Measurements from ENCODE around the gene IL10RB. TPM values are rescaled to one million over a fixed set of nuclear protein-coding genes. Genes with fewer than 3 reads are reported as not detected.
A peak's percentile ranks its signal among the peaks of the same experiment; 100 is the strongest.
"Not testable (repeated sequence)": the region's sequence is repeated elsewhere in the genome, so short reads cannot be mapped to it uniquely, and the experiment has no call there.

IL10RB gene
- total RNA-seq, 1 experiment from 2014 or later: 13.4 TPM

DNA sequence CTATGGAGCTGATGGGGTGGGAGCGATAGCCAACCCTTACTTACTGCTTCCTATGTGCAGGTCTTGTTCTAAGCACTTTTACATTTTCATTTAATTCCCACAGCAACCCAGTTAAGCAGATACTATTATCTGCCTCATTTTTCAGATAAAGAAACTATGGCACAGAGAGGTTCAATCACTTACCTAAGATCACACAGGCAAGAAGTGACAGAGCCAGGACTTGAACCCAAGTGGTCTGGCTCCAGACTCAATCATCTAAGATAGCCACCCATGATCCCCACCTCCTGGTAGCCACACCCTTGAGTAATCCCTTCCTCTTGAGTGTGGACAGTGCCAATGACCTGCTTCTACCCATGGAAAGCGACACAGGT, 35.5 kb downstream of the IL10RB start:
- no peak for DNase-seq (ENCODE audit: low spot score)

DNA sequence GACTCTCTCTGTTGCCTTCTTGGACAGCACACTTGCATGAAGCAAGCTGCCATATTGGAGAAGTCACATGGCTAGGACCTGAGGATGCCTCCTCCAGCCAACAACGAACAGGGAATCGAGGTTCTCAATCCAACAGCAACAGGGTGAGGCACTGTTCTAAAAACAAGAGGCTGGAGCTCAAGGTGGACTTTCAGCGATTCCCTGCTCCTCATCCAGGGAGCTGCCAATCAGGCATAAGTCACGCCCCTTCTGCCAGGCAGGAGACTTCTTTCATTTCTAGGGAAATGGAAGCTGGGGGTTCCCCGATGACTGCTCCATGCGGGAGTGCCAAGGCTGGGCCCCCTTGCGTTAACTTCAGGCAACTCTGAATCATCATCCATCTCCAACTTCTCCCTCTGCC, 35.9 kb downstream of the IL10RB start:
- no peak for DNase-seq (ENCODE audit: low spot score)

DNA sequence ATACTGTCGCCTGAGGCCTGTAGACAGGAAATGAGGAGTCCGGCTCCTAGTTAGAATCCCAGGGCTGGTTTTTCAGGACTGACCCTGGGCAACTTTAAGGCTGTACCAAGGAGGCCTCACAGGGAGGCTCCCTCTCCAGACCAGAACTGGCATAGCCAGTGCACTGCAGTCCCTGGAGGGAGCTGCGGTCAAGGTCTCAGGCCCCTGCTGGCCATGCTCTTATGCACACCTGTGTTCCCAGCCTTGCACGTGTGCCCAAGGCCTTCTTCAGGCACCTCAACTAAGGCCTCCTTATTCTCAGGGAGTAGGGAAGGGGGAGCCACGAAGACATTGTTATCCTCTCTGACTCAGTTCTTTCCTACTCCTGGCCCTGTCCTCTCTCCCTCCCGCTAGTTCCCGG, 36.6 kb downstream of the IL10RB start:
- DNase-seq (ENCODE audit: low spot score): no peak

DNA sequence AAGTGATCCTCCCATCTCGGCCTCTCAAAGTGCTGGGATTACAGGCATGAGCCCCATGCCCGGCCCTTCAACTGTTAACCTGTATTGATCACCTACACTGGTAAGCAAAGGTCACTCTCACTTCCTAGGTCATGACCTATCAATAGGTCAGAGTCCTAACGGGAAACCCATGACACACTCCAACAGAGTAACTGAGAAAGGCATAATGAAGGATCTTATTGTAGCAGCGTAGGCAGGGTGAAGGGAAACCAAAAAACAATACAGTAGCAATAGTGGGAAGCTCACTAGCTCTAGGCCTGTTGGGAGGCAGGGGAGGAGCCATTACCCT, 39.1 kb downstream of the IL10RB start:
- no peak for DNase-seq (ENCODE audit: low spot score)

DNA sequence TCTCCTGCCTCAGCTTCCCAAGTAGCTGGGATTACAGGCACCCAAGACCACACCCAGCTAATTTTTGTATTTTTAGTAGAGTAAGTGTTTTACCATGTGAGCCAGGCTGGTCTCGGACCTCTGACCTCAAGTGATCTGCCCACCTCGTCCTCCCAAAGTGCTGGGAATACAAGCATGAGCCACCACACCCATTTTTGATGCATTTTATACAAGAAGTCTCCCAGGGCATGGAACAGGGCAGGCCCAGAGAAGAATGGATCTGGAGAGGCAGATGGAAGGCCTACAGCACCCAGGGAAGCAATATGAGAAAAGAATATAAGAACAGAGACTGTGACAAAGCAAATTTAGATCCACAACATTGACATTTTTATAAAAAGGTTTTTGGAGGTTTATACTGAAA, 39.8 kb downstream of the IL10RB start:
- no peak for DNase-seq (ENCODE audit: low spot score)

DNA sequence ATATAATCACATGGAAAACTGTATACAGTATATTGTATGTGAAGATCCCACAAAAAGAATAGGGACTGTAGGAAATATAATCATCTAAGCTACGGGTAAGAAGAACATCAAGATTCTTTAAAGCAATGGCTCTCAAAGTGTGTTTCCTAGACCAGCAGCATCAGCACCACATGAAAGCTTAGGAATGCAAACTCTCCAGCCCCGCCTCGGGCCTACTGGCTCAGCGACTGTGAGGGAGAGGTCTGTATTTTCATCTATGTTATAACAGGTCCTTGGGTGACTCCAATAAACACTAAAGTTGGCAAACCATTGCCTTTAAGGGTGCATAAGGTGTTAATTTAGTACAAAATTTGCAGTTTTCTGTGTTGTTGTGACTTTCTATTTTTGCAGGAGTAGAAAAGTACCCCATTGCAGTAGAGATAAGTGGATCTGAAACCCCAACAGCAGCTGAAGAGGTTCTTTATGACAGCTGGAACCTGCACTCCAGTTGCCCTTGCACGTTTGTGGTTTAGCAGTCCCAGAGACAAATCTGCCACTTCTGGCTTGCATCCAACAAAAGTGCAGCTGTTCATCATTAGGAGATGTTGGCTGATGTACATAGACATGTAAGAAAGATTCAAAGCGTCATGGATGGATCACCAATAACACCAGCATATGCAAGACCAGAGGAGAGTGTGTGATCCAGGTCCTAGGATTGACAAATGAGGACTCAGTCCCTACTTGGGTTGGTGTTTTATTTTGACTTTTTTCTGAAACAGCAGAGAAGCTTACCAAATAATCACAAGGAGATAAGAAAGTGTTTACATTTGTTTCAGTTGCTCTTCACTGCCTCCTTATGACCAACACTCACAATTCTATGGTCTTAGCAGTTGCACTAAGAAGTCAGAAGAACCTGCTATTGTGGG, 42.7 kb downstream of the IL10RB start:
- DNase-seq (ENCODE audit: low spot score): no peak

DNA sequence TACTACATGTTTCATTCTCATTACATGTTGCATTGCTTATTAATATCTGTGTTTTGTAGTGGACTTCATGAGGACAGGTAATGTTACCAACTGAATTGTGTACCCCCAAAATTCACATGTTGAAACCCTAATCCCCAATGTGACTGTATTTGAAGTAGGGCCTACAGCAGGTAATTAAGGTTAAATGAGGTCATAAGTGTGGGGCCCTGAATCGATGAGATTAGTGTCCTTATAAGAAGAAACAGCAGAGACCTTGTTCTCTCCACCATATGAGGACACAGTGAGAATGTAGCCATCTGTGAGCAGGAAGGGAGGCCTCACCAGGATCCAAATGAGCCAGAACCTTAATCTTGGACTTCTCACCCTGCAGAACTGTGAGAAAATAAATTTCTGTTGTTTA, 43.6 kb downstream of the IL10RB start:
- DNase-seq (ENCODE audit: low spot score): no peak

DNA sequence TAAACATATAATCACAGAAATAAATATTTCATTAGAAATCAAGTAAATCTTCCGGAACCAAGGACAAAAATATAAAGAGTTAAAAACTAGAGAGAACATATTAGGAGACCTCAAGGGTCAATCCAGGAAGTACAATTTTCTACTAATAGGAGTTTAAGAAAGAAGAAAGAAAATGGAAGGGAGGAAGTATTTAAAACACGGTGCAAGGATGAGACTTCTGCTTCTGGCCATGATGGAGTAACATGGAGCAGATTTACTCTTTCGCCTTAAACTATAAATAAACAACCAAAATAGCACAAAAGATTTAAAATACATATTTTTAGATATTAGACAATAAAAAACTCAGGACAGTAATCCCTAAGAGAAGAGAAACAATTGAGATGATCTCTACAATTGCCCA, 46.0 kb downstream of the IL10RB start:
- no peak for DNase-seq (ENCODE audit: low spot score)

DNA sequence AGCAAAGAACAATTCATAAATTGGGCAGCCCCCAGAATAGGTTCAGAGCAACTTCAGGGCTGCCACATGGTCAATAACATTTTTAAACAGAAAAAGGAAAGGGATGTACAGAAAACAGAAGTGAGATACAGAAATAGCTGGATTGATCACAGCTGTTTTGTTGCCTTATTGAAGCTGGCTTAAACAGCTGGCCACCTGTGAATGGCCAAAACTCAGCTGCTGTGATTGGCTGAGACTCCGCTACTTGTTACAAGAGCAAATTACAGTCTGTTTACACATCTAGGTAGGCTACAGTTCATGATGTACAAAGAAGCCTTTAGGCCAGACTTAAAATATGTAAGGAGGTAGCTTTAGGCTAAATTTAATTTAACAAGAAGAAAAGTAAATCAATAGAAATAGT, 47.0 kb downstream of the IL10RB start:
- no peak for DNase-seq (ENCODE audit: low spot score)

DNA sequence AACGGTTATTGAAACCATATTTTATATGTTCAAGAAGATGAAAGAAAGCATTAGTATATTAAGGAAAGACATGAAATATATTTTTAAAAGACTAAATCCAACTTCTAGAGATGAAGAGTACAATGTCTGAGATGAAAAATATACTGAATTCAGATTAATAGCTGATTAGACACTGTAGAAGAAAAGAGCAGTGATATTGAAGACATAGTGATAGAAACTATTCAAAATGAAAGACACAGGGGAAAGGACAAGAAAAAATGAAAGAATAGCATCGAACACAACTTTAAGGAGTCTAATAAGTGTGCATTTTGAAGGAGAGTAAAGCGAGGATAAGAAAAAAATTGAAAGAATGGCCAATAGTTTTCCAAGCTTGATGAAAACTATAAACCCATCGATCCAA, 47.4 kb downstream of the IL10RB start:
- no peak for DNase-seq (ENCODE audit: low spot score)

DNA sequence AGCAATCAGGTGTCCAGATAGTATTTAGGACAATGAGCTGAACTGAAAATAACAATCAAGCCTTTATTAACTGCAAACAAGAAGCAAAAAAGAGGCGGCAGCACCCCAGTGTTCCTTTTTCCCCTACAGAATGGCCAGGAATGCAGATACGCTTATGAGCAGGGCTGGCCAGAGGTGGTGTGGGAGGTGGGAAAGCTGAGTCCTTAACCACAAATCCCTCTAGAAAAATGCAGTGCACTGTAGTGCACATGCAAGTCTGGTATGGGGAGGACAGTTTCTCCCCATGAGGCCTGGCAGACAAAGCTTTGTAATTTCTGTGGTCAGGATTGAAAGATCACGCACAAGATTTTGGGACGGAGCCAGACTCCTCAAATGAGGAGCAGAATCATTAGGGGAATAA, 47.9 kb downstream of the IL10RB start:
- no peak for DNase-seq (ENCODE audit: low spot score)

DNA sequence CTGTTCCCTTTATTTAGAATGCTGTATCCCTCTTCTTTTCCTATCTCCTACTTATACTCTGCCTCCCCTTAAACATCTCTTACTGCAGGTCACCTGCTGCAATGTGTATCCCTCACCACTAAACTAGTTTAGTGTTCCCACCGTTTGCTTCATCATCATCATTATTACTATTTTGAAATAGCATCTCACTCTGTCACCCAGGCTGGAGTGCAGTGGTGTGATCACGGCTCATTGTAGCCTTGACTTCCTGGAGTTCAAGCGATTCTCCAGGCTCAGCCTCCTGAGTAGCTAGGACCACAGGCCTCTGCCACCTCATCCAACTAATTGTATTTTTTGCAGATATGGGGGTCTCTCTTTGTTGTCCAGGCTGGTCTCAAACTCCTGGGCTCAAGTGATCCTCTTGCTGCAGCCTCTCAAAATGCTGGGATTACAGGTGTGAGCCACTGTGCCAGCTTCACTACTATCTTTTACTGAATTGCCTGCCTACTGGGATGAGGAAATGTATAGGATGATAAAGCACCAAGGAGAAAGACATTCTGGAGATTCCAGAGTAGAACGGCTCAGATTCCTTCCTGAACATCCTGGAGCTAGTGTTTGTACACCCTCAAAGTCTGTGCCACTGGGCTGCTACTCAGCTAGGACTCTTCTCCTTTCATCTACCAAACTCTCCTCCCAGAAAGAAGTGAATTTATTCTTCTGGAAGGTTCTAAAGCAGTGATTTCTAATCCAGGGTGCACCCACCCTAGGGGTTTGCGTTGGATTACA, 50.0 kb downstream of the IL10RB start:
- no peak for DNase-seq (ENCODE audit: low spot score)

DNA sequence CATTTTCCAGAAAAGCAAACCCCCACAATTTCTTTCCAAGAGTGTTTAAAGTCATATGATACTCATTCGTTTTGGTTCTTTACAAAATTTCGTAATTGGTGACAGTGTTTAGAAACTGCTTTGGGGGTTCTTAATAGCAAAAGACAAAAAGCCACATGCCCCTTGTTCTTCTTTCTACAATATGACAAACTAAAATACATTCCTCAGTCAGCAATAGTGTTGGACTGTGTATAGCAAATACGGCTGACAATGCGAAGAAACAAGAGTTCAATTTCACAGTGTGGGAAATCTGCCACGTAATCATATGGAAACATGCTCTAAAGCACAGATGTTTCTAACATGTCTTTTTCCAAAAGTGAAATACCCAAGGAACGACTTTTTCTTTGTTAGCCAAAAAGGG, 51.0 kb downstream of the IL10RB start:
- no peak for DNase-seq (ENCODE audit: low spot score)

DNA sequence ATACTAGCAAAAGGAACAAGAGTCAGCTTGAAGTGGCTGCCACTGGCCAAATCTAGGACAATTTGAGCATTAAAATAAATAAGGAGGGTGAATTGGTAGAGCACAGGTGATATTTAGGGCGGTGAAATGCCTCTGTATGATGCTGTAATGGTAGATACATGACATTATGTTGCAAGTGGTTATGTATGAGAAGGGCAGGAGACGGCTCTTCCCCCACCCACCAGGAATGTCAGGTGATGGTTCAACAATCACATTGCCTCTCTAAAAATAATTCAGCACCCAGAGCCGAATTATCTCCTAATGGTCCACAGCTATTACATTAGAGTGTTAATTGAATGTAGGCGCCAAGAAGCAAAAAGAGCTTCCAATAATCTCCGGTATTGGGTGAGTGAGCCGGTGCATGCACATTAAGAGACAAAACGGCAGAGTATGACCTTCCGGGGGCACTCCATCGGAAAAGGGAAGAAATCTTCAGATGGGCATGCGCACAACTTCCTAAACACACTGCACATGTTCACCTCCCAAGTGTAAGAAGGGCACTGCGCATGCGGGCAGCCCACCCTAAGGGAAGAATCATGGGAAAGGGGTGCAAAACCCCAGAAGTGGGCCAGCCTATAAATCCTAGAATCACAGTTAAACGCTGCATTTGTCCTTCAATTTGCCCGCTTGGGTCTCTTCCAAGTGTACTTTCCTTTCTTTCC, 51.8 kb downstream of the IL10RB start:
- no peak for DNase-seq (ENCODE audit: low spot score)

DNA sequence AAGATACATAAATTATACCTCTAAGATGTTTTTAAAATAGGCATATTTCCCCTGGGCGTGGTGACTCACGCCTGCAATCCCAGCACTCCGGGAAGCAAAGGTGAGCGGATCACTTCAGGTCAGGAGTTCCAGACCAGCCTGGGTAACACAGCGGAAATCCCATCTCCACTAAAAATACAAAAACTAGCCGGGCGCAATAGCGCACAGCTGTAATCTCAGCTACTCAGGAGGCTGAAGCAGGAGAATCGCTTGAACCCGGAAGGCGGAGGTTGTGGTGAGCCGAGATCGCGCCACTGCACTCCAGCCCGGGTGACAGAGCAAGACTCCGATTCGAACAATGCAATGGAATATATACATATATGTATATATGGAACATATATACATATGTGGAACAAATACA, 54.8 kb downstream of the IL10RB start:
- not testable (repeated sequence) for DNase-seq (ENCODE audit: low spot score)

DNA sequence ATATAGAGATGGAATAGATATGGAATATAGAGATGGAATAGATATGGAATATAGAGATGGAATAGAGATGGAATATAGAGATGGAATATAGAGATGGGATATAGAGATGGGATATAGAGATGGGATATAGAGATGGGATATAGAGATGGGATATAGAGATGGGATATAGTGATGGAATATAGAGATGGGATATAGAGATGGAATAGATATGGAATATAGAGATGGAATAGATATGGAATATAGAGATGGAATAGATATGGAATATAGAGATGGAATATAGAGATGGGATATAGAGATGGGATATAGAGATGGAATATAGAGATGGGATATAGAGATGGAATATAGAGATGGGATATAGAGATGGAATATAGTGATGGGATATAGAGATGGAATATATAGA, 57.4 kb downstream of the IL10RB start:
- DNase-seq (ENCODE audit: low spot score): not testable (repeated sequence)

DNA sequence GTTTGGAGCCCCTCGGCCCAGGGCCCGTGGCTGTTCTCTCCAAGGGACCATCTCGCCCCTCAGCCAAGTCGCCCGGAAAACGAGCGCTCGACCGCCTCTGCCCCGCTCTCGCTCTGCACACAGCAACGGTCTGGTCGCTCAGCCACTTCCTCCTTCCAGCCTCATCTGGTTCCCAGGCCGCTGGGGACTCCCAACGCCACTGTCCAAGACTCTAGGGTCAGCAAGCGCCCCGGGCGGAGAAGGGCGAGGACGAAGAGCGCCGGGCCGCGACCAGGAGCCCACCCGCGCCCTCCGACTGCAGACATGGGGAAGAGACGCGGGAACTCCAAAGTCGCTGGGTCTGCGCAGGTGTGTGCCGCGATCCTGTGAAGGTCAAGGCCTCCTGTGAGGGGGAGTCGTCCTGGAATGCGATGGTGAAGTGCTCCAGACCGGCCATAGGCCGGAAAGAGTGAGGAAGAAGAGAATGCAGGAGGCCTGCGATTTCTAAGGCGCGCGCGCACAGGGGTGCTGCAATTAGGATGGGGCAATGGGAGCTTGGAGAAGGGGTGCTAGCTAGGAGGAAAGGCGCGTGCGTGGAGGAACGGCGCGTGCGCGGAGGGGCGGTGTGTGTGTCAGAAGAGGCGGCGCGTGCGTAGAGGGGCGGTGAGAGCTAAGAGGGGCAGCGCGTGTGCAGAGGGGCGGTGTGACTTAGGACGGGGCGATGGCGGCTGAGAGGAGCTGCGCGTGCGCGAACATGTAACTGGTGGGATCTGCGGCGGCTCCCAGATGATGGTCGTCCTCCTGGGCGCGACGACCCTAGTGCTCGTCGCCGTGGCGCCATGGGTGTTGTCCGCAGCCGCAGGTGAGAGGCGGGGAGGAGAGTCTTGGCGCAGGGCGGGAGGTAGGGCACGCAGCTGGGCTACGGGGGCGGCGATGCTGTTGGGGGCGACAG, 58.4 kb downstream of the IL10RB start, which contains the start of gene IFNAR1:
IFNAR1 (plus strand) TSS at position 680 of the 931 bp plus-strand sequence; CDS start at position 766, 86 bp downstream.
- DNase-seq (ENCODE audit: low spot score): peak; percentile 86

DNA sequence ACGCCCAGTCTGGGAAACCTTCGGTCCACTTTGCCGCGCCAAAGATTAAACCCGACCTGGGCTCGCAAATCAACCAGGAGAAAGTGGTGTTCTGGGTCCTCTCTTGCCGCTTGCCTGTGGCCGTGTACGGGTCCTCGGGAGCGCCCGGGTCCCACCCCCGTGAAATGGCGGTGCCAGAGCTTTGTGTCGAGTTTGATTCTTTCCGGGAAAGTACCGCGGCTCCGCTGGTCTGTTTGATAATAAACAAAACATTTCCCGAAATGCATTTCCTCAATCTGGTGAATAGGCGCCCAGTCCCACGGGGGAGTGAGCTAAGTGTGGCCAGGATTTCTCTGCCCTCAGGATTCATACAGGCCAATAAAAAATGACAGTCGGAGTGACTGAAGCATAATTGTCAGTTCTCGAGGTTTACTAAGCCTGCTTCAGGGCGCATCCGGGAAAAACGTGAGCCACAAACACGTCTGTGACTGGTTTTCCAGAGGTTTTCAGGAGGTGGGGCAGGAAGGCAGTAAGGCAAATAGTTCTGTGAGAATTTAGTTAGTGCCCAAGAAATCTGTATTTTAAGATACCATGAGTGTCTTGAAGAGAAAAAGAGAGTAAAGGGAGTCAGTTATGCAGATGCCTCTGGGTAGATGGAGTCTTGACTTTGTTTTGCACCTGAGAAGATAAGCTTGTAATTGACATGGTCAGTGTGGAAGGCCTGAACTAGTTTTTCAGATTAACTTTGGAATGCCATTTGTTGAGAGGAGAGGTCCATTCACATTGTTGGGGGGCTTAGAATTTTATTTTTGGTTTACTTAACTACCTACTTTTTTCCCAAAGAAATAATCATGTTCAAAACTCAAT, 59.3 kb downstream of the IL10RB start:
- DNase-seq (ENCODE audit: low spot score): peak; percentile 61

DNA sequence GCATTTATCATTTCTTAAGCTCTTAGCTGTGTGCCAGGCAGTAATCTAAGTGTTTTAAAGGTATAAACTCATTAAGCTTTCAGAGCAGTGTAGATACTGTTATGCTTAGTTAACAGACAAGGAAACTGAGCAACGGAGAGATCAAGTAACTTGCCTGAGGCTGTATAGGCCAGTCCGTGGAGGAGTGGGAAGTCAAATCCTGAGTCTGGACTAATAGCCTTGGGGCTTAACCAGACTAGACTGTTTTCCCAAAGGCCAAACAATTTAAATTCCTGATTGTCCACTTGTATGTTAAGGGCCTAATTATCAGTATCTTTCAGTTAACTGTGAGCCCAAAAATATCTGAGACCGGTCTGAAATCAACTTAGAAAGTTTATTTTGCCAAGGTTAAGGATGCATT, 61.2 kb downstream of the IL10RB start:
- DNase-seq (ENCODE audit: low spot score): no peak

DNA sequence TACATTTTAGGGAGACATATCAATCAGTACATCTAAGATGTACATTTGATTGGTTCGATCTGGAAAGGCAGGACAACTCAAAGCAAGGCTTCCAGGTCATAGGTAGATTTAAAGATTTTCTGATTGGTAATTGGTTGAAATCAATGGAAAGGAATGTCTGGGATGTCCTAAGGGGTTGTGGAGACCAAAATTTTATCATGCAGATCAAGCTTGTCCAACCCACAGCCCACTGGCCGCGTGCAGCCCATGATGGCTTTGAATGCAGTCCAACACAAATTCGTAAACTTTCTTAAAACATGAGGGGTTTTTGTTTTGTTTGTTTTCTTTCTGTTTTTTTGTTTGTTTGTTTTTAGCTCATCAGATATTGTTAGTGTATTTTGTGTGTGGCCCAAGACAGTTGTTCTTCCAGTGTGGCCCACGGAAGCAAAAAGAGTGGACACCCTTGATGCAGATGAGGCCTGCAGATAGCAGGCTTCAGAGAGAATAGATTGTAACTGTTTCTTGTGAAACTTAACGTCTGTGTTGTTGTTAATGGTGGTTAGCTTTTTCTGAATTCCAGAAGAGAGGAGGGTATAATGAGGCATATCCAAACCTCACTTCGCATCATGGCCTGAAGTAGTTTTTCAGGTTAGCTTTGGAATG, 61.7 kb downstream of the IL10RB start:
- no peak for DNase-seq (ENCODE audit: low spot score)

Measured in HT-29 (cell line).